Measurements from ENCODE around the gene EPS8. TPM values are rescaled to one million over a fixed set of nuclear protein-coding genes. Genes with fewer than 3 reads are reported as not detected.

EPS8 gene
- total and polyA plus RNA-seq, 12 donors: 11.4 to 76.8 (median 26.7) TPM

DNA sequence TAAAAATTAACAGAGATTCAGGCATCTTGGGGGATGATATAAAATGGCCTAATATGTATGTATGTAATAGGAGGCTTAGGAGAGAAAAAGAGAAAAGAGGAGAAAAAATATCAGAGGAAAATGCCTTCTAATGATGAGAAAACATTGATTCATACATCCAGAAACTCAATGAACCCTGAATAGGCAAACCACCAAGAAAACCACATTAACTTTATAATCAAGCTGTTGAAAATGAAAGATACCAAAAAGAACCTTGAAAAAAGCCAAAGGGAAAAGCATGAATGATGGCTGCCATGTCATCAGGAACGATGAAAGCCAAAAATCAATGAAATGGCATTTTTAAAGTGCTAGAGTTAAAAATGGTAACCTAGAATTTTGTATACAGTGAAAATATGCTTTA, 180.2 kb downstream of the EPS8 start:
- Histone ChIP-seq H3K4me1 (replicated peaks in 1 of 2) (peaks cover 0 to 4% of the 10 kb centered on the region in 2 donors), H3K36me3 (replicated peaks in 1 of 2) (no peaks in the 10 kb centered on the region), H3K4me3 (no peak overlapping the region), H3K9me3 (replicated peaks in 1 of 3) (no peaks in the 10 kb centered on the region), H3K27me3 (no peaks in the 10 kb centered on the region), H3K27ac (no peak overlapping the region)
- no peak for DNase-seq
- TF ChIP-seq, protein P1, sequence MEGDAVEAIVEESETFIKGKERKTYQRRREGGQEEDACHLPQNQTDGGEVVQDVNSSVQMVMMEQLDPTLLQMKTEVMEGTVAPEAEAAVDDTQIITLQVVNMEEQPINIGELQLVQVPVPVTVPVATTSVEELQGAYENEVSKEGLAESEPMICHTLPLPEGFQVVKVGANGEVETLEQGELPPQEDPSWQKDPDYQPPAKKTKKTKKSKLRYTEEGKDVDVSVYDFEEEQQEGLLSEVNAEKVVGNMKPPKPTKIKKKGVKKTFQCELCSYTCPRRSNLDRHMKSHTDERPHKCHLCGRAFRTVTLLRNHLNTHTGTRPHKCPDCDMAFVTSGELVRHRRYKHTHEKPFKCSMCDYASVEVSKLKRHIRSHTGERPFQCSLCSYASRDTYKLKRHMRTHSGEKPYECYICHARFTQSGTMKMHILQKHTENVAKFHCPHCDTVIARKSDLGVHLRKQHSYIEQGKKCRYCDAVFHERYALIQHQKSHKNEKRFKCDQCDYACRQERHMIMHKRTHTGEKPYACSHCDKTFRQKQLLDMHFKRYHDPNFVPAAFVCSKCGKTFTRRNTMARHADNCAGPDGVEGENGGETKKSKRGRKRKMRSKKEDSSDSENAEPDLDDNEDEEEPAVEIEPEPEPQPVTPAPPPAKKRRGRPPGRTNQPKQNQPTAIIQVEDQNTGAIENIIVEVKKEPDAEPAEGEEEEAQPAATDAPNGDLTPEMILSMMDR (IDR thresholded peaks at IDR 0.05): no peak
- no peak for TF ChIP-seq POLR2A (IDR thresholded peaks at IDR 0.05)
- WGBS, 4 donors: 32 to 44% (median 37%) methylated on average over 1 of the region's 1 CpG
- intact Hi-C loops (cut with DNase I): no loop called here

DNA sequence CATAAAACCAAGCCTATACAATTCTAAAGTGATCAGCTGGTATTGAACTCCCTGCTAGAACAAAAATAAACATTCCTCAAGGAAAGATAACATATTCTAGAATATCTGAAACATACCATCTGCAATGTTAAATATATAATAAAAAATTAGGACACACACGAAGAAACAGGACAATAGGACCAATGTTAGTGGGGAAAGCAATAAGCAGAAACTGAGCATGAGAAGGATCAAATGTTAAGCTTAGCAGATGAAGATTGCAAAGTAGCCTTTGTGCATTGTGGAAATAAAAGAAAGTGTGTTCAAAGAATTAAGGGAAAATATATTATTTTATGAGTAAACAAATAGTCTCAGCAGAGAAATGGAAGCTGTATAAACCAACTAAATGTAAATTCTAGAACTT, 180.8 kb downstream of the EPS8 start:
- no peak overlapping the region for H3K4me3 ChIP-seq
- H3K9me3 ChIP-seq (replicated peaks in 1 of 3): no peaks in the 10 kb centered on the region
- H3K36me3 ChIP-seq (replicated peaks in 1 of 2): no peaks in the 10 kb centered on the region
- WGBS, 4 donors: 69 to 83% (median 73%) methylated on average over 1 of the region's 1 CpG
- TF ChIP-seq, protein P1 (IDR thresholded peaks at IDR 0.05): no peak
- no peak for TF ChIP-seq POLR2A (IDR thresholded peaks at IDR 0.05)
- DNase-seq: no peak
- H3K27ac ChIP-seq: no peak overlapping the region
- H3K27me3 ChIP-seq: no peaks in the 10 kb centered on the region
- H3K4me1 ChIP-seq (replicated peaks in 1 of 2): peaks cover 0 to 4% of the 10 kb centered on the region in 2 donors
- intact Hi-C loops (cut with DNase I): no loop called here

DNA sequence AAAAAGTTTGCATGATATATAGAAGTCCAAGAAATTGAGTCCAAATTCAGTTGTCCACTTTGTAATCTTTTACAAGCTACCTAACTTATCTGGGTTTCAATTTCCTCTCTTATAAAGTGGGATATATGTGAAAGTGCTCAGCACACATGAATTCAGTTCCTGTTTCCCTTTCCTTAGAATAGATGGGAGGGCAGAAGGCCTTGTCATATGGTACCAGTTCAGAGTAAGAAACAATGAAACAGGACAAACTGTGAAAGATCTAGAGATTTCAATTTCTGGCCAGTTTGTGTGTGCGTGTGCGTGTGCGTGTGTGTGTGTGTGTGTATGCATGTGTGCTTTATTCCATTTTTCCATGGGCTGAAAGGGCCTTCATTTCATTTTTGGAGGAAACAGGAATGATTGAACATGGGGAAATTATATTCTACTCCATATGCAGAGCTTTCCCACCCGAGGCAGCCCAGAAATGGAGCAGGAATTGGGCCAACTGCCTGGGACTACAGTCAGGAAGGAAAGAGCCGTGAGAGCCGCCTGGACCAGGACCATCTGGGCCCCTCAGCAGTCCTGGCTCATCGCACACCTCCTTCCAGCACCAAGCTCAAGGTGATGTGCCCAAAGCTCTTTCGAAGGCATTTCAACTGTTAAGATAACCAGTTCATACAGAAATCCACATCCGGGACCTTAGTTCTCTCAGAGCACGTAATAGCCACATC, 183.2 kb downstream of the EPS8 start:
- WGBS, 4 donors: 87 to 90% (median 89%) methylated on average over 10 of the region's 10 CpGs
- intact Hi-C loops (cut with DNase I): no loop called here
- Histone ChIP-seq H3K4me1 (replicated peaks in 1 of 2) (peaks cover 0 to 4% of the 10 kb centered on the region in 2 donors), H3K36me3 (replicated peaks in 1 of 2) (no peaks in the 10 kb centered on the region), H3K27me3 (no peaks in the 10 kb centered on the region), H3K27ac (no peak overlapping the region), H3K4me3 (no peak overlapping the region), H3K9me3 (replicated peaks in 1 of 3) (no peaks in the 10 kb centered on the region)
- TF ChIP-seq, protein P1 (IDR thresholded peaks at IDR 0.05): no peak
- TF ChIP-seq POLR2A (IDR thresholded peaks at IDR 0.05): no peak
- DNase-seq: no peak

DNA sequence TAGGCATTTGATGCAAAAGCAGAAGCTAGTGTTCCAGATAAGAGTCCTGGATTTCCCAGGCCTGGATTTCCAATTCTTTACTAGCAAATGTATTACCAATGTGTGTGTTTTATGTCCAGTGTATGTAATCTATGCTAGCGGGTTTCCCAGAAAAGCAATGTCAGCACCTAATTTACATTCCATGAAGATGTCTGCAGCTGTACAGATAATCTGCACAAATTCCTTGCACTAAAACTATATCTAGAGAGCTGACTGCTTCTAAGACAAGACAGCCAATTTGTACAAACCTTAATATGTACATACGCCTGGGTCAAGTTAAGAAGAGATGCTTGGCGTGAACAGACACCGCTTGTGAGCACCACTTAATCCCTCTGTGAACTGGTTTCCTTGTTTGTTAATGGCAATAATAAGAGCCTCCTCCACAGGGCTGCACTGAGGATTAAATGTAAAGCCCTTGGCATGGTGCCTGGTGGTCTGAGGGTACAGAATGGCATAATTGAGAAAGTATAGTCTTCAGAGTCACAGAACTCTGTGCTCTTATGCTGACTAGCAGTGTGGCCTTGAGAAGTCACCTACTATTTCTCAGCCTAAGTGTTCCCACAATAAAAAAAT, 185.6 kb downstream of the EPS8 start:
- DNase-seq: no peak
- Histone ChIP-seq H3K27me3 (no peaks in the 10 kb centered on the region), H3K27ac (no peak overlapping the region), H3K36me3 (replicated peaks in 1 of 2) (no peaks in the 10 kb centered on the region), H3K4me3 (no peak overlapping the region), H3K9me3 (replicated peaks in 1 of 3) (no peaks in the 10 kb centered on the region), H3K4me1 (replicated peaks in 1 of 2) (peaks cover 0 to 4% of the 10 kb centered on the region in 2 donors)
- 90 to 95% (median 93%) methylated on average over 4 of the region's 4 CpGs for WGBS, 4 donors
- TF ChIP-seq POLR2A (IDR thresholded peaks at IDR 0.05): no peak
- TF ChIP-seq, protein P1 (IDR thresholded peaks at IDR 0.05): no peak
- intact Hi-C loops (cut with DNase I): no loop called here

Data from adrenal gland (tissue), 12 donors.